COLO668 (cell line): ENCODE results near the gene TM2D1.
"Not testable (repeated sequence)": the region's sequence is repeated elsewhere in the genome, so short reads cannot be mapped to it uniquely, and the experiment has no call there.

Source experiments
- DNase-seq: peaks from one replicate; lab custom pipeline; 2025; ENCODE audit not compliant: unreplicated experiment; lab: John Stamatoyannopoulos, UW

Gene TM2D1

DNA sequence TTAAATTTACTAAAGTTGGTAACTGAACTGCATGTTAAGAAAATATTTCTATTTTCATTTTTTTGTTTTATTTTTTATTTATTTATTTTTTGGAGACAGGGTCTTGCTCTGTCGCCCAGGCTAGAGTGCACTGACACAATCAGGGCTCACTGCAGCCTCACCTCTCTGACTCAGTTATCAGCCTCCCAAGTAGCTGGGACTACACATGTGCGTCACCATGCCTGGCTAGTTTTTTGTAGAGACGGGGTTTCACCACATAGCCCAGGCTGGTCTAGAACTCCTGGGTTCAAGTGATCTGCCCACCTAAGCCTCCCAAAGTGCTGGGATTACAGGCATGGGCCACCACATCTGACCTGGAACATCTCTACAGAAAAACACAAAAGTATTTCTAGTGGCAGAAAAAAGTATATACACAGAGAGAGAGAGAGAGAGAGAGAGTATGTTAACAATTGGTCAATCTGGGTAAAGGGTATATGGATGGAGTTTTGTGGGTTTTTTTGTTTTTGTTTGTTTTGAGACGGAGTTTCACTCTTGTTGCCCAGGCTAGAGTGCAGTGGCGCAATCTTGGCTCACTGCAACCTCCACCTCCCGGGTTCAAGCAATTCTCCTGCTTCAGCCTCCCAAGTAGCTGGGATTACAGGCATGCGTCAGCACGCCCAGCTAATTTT is 5.8 kb downstream of the TM2D1 start:
- DNase-seq = not testable (repeated sequence)

DNA sequence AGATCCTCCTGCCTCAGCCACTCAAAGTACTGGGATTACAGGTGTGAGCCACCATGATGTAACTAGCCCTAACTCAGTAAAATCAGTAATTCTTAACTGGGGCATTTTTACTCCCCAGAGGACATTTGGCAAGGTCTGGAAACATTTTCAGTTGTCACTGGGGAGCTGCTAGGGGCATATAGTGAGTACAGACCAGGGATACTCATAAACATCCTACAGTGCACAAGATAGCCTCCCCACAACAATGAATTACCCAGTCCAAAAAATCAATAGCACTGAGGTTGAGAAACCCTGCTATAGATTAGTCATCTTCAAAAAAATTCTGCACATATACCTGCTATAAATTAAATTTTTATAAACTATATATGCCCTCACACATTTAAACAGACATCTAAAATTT is 13.0 kb downstream of the TM2D1 start:
- no peak for DNase-seq

DNA sequence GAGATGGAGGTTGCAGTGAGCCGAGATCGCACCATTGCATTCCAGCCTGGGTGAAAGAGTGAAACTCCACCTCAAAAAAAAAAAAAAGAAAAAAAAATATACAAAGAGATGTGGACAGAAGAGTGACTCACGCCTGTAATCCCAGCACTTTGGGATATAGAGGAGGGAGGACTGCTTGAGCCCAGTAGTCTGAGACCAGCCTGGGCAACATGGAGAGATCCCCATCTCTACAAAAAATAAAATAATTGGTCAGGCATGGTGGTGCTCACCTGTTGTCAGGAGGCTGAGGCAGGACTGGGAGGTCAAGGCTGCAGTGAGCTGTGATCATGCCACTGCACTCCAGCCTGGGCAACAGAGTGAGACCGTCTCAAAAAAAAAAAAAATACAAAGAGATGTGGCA is 13.7 kb downstream of the TM2D1 start:
- not testable (repeated sequence) for DNase-seq

DNA sequence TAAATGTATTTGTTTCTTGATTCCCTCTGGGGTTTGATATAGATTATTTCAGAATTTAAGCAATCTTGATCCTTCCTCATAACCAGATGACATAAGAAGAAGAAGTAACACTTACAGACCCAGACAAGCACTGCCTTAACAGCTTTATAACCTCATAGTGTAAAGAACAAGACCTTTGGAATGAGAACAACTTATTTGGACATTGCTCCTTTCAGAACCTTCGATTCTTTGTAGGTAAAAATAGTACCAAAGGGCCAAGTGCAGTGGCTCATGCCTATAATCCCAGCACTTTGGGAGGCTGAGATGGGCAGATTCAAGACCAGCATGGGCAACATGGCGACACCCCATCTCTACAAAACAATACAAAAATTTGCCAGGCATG is 15.0 kb downstream of the TM2D1 start:
- no peak for DNase-seq

DNA sequence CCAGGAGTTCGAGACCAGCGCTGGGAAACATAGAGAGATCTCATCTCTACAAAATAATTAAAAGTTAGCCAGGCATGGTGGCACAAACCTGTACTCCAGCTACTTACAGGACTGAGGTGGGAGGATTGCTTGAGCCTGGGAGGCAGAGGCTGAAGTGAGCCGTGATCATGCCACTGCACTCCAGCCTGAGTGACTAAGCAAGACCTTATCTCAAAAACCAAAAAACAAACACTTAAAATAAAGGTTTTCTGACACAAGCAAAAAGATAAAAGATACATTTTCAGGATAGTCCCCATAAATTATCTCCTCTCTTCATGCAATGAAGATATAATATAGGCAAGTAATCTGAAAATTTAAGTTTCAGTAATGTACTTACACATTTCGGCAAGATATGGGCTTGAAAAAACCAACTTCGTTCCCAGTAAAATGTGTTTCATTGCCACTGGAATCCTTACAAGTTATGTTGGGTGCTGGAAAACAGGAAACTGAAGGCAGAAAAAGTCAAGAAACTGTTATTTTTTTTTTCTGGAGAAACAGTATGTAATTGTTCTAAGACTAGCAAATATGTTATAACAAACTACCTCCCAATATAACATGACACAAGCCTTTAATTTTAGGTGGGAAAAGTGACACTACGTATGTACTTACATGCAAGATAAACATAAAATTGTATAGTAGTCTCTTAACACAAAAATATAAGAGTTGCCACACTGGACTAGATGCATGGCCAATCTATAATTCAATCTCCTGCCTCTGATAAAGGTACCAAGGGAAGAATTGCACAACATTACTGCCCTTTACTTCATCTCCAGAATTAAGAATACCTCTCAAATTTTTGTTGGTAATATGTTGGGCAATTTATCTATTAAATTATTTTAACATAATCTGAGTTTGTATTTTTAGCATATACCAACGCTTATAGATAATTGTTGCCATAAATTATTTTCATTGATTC is 15.7 kb downstream of the TM2D1 start:
- no peak for DNase-seq

DNA sequence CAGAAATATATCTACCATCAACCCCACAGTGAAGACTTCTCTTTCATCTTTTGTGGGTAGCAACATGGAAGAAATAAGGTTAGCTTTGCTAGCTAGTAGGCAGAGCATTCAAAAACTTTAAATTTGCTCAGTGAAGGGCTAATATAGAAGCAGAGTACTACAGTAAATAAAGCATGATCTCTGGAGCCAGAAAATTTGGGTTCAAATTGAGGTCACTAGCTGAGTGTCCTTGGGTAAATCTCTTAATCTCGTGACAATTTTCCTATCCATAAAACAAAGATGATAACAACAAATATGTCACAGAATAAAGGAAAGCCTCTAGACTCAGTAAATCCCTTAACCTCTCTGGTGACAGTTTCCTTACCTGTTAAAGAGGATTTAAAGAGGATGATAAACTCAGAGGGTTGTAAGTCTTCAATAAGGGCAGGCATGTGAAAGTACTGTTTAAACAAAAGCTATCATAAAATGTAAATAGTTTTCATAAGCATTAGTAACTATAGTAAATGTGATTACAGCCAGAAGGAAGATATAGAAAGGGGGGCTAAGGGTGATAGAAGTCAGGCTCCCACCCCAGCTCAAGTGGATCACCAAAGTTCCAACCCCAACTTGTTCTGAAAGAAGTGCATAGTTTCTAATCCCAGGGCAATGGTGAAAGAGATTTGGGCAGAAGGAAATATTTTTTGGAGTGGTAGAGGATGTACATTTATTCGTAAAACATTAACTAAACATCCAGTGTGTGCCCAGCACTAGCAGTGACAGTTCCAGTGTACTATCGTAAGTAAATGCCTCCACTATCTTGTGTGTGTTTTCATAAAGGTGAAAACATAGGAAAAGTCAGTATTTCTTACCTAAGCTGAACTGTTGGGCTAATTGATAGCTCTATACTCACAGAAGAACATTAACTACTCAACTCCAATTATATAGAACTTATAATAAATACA is 24.8 kb downstream of the TM2D1 start:
- DNase-seq = no peak

DNA sequence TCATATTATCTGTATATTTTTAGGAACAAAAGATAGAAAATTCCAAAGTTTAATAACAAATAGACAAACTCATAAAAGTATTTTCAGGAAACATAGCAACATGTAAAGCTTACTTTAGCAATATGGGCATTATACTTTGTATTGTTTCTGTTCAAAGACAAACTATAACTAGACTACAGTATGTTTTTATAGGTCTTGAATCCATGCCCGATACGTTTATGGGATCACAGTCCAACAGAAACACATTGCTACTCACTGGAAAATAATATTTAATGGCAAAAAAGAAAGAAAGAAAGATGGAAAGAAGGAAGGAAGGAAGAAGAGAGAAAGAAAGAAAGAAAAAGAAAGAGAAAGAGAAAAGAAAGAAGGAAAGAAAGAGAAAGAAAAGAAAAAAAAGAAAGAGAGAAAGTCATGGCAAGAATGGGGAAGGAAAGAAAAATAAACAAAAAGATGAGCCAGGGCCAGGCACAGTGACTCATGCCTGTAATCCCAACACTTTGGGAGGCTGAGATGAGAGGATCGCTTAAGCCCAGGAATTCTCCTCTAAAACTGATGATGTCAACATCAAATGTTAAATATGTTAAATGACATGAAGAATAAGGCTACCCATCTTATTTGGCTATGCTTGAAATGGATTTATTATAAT is 32.7 kb downstream of the TM2D1 start:
- no peak for DNase-seq

DNA sequence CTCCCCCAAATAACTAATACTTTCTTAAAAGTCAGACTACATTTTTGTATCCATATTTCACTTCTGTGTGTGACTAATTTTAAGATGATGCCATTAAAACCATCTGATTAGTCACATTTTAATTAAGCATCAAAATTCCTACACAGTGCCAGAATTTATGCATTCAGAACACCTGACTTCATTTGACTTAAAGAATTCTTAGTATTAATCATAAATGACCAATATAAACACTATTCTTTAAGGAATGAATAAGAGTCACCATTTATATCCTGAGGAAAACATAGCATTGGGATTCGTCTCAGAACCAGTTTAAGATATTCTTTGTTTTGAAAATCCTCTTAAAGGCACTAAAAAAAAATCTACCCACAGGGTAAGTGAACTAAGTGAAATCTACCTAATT is 37.0 kb downstream of the TM2D1 start:
- no peak for DNase-seq

DNA sequence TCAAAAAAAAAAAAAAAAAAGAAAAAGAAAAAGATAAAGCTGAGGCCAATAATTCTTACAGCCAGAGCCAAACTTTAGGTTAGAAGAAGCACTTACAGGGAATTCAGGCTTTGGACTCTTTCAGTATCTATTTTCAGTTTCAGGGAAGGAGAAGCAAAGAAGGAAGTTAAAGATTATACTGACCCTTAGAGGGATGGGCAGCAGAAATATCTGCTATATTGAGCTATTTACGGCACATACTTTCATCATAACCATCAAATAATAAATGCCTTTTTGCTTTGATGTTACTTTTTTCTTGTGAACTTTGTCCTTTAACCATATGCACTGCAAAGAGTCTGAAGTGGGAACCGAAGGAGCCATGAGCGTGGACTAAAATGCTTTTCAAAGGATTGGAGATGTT is 42.0 kb downstream of the TM2D1 start:
- no peak for DNase-seq

DNA sequence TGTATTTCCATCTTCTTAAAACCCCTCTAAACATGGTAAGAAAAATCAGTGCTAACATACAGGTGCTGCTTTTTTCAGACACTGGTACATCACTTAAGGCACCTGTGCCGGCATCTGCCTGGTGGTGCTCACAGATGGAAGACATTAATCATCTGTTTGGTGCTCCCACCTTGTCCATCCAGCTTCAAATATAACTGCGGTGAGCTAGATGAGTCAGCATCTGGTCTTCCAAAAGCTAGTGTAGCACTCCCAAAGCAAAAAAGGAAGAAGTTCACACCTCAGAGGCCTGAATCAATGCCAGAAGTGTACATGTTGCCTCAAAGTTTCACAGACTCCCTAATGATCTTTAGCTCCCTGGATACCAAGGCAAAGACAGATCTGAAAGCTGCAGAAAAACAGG is 44.4 kb downstream of the TM2D1 start:
- DNase-seq = no peak

DNA sequence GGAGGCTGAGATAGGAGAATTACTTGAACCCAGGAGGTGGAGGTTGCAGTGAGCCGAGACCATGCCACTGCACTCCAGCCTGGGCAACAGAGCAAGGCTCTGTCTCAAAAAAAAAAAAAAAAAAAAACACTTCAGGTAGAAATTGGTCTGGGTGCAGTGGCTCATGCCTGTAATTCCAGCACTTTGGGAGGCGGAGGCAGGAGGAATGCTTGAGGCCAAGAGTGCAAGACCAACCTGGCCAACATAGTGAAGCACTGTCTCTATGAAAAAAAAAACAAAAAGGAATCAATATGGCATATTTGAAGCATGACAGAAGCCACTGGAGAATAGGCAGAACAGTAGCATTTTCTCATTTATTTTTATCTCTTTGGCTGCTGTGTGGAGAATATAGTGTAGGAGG is 48.1 kb downstream of the TM2D1 start:
- DNase-seq = not testable (repeated sequence)

DNA sequence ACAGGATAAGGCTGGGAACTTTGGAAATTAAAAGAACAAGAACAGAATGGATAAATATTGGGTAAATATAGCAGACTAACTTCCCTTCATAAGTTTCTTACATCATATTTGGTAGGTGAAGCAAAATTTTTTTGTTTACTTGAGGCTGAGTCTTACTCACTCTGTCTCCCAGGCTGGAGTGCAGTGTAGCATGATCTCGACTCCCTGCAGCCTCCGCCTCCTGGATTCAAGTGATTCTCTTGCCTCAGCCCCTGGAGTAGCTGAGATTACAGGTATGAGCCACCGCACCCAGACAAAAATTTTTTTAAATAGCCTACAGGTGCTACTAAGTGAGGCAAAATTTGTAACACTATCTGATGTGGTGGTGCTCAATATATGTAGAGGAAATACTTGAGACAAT is 50.7 kb downstream of the TM2D1 start:
- DNase-seq = no peak

DNA sequence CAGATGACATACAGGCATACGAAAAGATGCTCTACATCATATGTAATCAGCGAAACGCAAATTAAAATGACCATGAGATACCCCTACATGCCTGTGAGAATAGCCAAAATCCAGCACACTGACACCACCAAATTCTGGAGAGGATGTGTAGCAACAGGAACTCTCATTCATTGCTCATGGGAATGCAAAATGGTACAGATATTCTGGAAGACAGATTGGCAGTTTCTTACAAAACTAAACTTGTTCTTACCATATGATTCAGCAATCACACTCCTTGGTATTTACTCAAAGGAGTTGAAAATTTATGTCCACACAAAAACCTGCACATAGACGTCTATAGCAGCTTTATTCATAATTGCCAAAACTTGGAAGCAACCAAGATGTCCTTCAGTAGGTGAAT is 52.6 kb downstream of the TM2D1 start:
- no peak for DNase-seq

DNA sequence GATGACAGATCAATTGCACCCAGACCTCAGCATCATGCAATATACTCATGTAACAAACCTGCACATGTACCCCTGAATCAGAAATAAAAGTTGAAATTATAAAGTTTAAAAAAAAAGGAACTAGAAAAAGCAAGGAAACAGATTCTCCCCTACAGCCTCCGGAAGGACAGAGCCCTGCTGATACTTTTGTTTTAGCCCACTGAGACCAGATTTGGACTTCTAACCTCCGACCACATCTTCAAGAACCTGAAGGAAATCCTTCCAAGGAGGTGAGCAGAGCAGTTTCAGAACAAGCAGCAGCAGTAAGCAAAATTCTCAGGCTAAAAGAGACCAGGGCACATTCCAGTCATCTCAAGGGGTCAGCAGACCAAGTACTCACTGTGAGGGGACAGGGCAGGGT is 54.5 kb downstream of the TM2D1 start:
- DNase-seq = no peak

DNA sequence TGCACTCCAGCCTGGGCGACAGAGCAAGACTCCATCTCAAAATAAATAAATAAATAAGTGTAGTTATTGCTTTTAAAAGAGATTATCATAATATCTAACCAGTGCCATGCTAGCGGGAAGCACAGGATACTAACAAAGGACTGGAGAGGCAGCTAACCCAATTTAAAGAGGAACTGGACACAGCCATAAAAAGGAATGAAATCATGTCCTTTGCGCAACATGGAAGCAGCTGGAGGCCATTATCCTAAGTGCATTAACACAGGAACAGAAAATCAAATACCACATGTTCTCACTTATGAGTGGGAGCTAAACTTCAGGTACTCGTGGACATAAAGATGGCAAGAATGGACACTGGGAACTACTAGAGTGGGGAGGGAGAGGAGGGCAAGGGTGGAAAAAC is 54.9 kb downstream of the TM2D1 start:
- DNase-seq = no peak

DNA sequence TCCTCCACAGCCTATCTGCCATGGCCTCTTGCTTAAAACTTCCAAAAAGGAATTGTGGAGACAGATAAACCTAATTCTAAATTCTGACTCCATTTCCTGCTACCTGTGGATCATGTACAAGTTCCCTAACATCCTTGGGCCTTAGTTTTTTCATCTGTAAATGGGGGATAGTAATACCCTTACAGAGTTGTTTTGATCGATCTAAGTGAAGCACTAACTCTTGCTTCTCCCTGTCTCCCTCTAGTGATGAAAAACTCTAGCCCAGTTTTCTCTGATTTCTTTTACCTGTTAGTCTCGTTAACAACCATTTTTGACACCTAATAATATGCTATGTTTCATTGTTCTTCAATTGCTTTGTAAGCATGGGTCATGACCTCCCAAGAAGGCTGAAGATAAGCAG is 65.9 kb downstream of the TM2D1 start:
- no peak for DNase-seq

DNA sequence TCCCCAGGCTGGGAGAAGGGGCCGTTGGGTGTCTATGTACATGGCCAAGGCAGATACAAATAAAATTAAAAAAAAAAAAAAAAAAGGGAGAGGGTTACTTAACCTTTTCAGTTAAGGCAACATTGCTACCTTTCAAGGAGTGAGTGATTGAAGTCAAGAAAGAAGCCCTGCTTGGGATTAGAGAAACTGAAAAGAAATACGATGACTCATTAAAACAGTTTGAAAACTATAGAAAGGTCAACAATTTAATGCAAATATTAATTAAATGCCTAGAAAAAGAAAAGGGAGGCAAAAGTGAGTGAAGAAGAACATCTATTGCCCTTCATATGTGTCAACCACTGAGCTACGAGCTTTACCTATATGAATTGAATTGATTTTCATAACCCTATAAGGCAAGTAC is 69.5 kb downstream of the TM2D1 start:
- no peak for DNase-seq

DNA sequence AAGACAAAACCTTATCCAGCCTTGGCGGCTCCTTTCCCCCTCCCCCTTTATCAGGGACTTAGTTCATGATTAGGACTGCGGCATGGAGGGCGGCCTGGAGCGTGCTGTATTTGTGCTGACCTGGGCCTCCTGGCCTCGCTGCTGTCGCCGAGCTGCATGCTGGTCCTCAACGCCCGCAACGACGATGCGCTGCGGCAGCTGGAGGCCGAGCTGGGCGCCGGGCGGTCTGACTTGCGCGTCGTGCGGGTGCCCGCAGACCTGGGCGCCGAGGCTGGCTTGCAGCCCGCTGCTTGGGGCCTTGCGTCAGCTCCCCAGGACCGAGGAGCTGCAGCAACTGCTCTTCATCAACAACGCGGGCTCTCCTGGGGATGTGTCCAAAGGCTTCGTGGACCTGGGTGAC is 70.9 kb downstream of the TM2D1 start:
- no peak for DNase-seq

DNA sequence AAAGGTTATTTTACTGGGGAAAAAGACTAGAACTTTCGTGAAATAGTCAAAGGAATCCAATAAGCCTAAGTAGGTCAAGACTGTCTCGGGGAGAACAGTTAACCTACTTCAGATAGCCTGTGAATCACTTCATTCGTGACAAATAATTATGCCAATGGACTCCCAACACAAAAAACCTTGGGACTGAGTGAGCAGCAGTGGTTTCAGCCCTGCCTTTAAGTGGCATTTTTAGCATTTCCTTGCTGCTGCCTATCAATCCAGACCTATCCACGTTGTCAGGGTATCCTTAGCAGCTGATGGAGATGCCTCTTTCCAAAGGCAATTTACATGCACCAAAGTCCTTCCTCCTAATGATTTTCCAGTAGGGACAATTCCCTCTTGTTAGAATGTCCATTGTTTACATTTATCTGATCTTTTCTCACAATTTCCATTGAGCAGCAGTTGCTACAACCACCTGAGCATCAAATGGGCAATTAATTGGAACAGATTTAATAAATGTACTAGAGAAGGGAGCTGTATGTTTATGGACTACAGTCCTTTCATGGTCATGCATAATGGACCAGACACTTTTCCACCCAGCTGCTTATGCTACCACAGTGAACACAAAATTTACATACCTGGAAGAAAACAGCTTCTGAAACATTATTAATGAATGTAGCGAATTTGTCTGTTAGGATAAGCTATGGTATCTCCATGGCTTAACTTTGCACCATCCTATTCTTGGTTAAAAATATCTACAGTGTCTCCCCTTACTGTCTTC is 75.8 kb downstream of the TM2D1 start:
- DNase-seq = no peak

DNA sequence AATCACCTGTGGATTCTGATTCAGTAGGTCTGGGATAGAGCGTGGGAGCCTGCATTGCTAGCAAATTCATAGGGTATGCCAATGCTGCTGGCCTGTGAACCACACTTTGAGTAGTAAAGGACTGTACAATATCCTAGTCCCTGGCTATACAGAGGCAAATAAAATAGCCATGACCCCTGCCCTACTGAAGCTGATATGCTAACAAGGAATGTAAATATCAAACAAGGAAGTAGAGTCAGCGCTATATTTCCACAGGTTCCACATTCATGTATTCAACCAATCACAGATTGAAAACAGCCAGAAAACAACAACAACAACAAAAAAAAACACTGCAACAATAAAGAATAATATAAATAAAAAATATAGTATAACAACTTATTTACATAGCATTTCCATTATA is 77.8 kb downstream of the TM2D1 start:
- DNase-seq = no peak
